ENCODE data around the gene TTC7B.

The TTC7B gene

DNA sequence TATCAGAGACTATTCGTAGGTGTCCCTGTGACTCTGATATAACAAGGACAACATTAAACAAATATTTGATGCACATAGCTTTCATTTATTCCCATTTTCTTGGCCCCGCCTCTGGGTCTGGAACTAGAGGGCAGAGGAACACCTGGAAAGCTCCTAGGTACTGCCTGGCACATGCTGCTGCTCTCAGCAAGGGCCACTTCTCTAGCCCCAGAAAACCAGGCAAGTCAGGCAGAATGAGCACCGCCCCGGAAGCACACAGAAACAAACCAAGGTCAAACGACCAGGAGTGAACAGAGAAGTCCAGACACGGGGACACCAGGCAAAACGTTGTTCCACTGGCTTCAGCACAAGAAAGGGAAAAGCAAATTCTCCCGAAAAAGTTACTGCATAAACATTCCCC lies 76.1 kb downstream of the TTC7B start:
- TF ChIP-seq, protein P1, sequence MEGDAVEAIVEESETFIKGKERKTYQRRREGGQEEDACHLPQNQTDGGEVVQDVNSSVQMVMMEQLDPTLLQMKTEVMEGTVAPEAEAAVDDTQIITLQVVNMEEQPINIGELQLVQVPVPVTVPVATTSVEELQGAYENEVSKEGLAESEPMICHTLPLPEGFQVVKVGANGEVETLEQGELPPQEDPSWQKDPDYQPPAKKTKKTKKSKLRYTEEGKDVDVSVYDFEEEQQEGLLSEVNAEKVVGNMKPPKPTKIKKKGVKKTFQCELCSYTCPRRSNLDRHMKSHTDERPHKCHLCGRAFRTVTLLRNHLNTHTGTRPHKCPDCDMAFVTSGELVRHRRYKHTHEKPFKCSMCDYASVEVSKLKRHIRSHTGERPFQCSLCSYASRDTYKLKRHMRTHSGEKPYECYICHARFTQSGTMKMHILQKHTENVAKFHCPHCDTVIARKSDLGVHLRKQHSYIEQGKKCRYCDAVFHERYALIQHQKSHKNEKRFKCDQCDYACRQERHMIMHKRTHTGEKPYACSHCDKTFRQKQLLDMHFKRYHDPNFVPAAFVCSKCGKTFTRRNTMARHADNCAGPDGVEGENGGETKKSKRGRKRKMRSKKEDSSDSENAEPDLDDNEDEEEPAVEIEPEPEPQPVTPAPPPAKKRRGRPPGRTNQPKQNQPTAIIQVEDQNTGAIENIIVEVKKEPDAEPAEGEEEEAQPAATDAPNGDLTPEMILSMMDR (IDR thresholded peaks at IDR 0.05; ENCODE audit: low read length) = no peak
- no peak for TF ChIP-seq EZH2 (IDR thresholded peaks at IDR 0.05; ENCODE audit: borderline replicate concordance, low read length)

DNA sequence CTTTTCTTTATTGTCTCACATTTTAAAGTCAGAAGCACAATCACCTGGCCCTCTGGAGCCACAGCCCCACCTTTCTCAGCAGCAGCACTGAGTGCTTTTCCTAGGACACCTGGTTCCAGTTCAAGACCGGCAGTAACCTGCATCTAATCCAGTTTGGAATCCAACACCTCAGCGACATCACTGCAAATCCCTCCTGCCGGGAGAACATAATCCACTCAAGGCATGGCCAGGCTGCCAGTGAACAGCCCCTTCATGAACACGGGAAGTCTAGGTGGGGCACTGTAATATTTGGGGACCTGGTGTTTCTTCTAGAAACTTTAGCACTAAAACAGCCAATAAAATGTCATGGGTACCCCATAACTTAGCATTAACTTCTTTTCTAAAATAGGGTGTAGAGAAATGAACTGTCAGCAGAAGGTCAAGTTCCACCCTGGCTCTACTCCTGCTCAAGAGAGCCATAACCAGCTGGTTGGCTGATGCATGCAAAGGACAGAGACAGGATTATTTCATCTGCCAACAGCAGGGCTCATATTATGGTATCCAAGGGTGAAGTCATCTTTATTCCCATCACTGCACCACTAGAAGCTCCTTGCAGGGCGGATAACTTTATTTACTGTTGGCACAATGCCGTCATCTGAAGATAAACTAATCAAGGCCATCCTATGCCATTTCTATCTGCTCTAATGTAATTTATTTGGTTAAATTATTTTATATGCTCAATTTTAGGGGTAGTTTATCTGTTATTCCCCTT lies 76.7 kb downstream of the TTC7B start:
- H3F3A ChIP-seq (ENCODE audit: insufficient read depth, low read length) = no peaks in the 10 kb centered on the region
- no peak overlapping the region for H3K4me3 ChIP-seq (ENCODE audit: low read depth, low read length, poor library complexity, severe bottlenecking)
- H3K36me3 ChIP-seq (ENCODE audit: insufficient read depth, low read length) = no peaks in the 10 kb centered on the region
- H3K27me3 ChIP-seq (ENCODE audit: insufficient read depth, low read length) = no peaks in the 10 kb centered on the region
- H2AFZ ChIP-seq (ENCODE audit: low read length) = no peak overlapping the region
- no peaks in the 10 kb centered on the region for H3K4me1 ChIP-seq (ENCODE audit: insufficient read depth, low read length, severe bottlenecking)
- no peak overlapping the region for H3K27ac ChIP-seq (ENCODE audit: low read depth, low read length, poor library complexity, severe bottlenecking)
- no peak overlapping the region for H3K4me2 ChIP-seq (ENCODE audit: low read length)
- no peaks in the 10 kb centered on the region for H3K9me3 ChIP-seq (ENCODE audit: low read length)
- no peaks in the 10 kb centered on the region for H3K79me2 ChIP-seq (ENCODE audit: insufficient read depth, low read length)
- H4K20me1 ChIP-seq (ENCODE audit: insufficient read depth, low read length) = no peaks in the 10 kb centered on the region
- no peak overlapping the region for H3K9ac ChIP-seq (ENCODE audit: low read length)
- no peaks in the 10 kb centered on the region for H3K9me2 ChIP-seq (ENCODE audit: low read depth, low read length)
- no peak for TF ChIP-seq EZH2 (IDR thresholded peaks at IDR 0.05; ENCODE audit: borderline replicate concordance, low read length)
- TF ChIP-seq, protein P1 (IDR thresholded peaks at IDR 0.05; ENCODE audit: low read length) = no peak

More for the DNA sequence above, 76.1 kb downstream of the TTC7B start:
- Histone ChIP-seq H3K4me3 (ENCODE audit: low read depth, low read length, poor library complexity, severe bottlenecking) (no peak overlapping the region), H3K27ac (ENCODE audit: low read depth, low read length, poor library complexity, severe bottlenecking) (no peak overlapping the region), H3K9ac (ENCODE audit: low read length) (no peak overlapping the region), H2AFZ (ENCODE audit: low read length) (no peak overlapping the region), H3K9me2 (ENCODE audit: low read depth, low read length) (no peaks in the 10 kb centered on the region), H3K27me3 (ENCODE audit: insufficient read depth, low read length) (no peaks in the 10 kb centered on the region), H3K9me3 (ENCODE audit: low read length) (no peaks in the 10 kb centered on the region), H3K36me3 (ENCODE audit: insufficient read depth, low read length) (no peaks in the 10 kb centered on the region), H3F3A (ENCODE audit: insufficient read depth, low read length) (no peaks in the 10 kb centered on the region), H3K79me2 (ENCODE audit: insufficient read depth, low read length) (no peaks in the 10 kb centered on the region), H3K4me1 (ENCODE audit: insufficient read depth, low read length, severe bottlenecking) (no peaks in the 10 kb centered on the region), H4K20me1 (ENCODE audit: insufficient read depth, low read length) (no peaks in the 10 kb centered on the region), H3K4me2 (ENCODE audit: low read length) (no peak overlapping the region)

DNA sequence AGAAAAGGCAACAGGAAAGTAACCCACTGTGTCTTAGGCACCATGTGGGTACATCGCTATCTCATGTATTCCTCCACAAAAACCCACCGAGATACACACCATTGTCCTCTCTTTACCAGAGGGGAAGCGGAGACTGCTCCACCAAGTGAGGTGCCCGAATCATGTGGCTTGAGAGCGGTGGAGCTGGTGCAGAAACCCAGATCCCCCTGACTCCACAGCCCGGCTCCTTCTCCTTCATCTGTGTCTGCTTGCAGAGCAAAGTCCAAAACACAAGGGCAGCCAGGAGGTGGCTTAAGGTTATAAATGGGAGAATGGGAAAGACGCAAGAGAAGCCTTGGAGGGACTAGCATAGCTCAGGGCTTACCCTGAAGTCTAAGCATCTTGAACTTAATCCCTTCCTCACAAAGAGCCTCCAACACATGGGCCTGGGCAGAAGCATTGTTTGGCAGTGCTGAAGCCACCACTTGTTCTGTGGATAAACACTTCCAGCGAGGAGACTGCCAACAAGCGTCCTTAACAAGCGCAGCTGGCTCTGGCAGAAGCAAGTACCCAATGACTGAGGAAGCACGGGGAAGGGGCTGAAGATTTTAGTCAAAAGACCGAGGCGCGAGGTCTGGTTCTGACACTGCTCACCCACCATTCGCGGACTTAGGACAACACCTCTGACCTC lies 83.0 kb downstream of the TTC7B start:
- no peak overlapping the region for H2AFZ ChIP-seq (ENCODE audit: low read length)
- H3K9me2 ChIP-seq (ENCODE audit: low read depth, low read length) = no peaks in the 10 kb centered on the region
- no peaks in the 10 kb centered on the region for H3K27me3 ChIP-seq (ENCODE audit: insufficient read depth, low read length)
- no peak overlapping the region for H3K4me3 ChIP-seq (ENCODE audit: low read depth, low read length, poor library complexity, severe bottlenecking)
- H4K20me1 ChIP-seq (ENCODE audit: insufficient read depth, low read length) = no peaks in the 10 kb centered on the region
- no peak overlapping the region for H3K9ac ChIP-seq (ENCODE audit: low read length)
- TF ChIP-seq EZH2 (IDR thresholded peaks at IDR 0.05; ENCODE audit: borderline replicate concordance, low read length) = no peak
- TF ChIP-seq, protein P1 (IDR thresholded peaks at IDR 0.05; ENCODE audit: low read length) = no peak
- H3K4me1 ChIP-seq (ENCODE audit: insufficient read depth, low read length, severe bottlenecking) = no peaks in the 10 kb centered on the region
- no peaks in the 10 kb centered on the region for H3F3A ChIP-seq (ENCODE audit: insufficient read depth, low read length)
- no peaks in the 10 kb centered on the region for H3K9me3 ChIP-seq (ENCODE audit: low read length)
- H3K4me2 ChIP-seq (ENCODE audit: low read length) = no peak overlapping the region
- no peaks in the 10 kb centered on the region for H3K79me2 ChIP-seq (ENCODE audit: insufficient read depth, low read length)
- no peak overlapping the region for H3K27ac ChIP-seq (ENCODE audit: low read depth, low read length, poor library complexity, severe bottlenecking)
- no peaks in the 10 kb centered on the region for H3K36me3 ChIP-seq (ENCODE audit: insufficient read depth, low read length)
